AG04450 (cell line): ENCODE data around the gene USP3. TPM values are rescaled to one million over a fixed set of nuclear protein-coding genes. Genes with fewer than 3 reads are reported as not detected.

Experiments
- CTCF ChIA-PET: fragments of 300-600, 350-600 bp; formaldehyde crosslinking; extraction: SDS; loops from one replicate; lab custom pipeline; 2022; ENCODE audit warnings: antibody characterized with exemption, inconsistent platforms; lab: Charles Lee
- POLR2A ChIA-PET: fragments of 350-600 bp; formaldehyde crosslinking; extraction: SDS; loops from one replicate; lab custom pipeline; 2021; ENCODE audit warnings: antibody characterized with exemption, inconsistent platforms; lab: Yijun Ruan, JAX
- DNase-seq: peaks from one replicate; pipeline ENCODE4 v3.0.0-alpha.2; 2011; ENCODE audit warnings: low read depth, low spot score
- H3K27ac ChIP-seq: one replicate; pipeline ENCODE4 v1.5.1; 2012; ENCODE audit warnings: low read depth, low read length, control low read depth
- H3K27me3 ChIP-seq: one replicate; pipeline ENCODE4 v1.6.0; 2012; ENCODE audit warnings: low read length; ENCODE audit not compliant: control insufficient read depth, insufficient read depth
- H3K4me3 ChIP-seq: 2 replicates; pipeline ENCODE4 v1.5.1; 2011; ENCODE audit warnings: mild to moderate bottlenecking, low read depth, low read length, control low read depth
- H3K9me3 ChIP-seq: 2 replicates; pipeline ENCODE4 v1.5.1; 2012; ENCODE audit warnings: low read length; ENCODE audit not compliant: control insufficient read depth, insufficient read depth
- CTCF ChIP-seq: IDR thresholded peaks from 2 replicates; pipeline ENCODE4 v1.5.1; 2011; ENCODE audit warnings: low read depth, low read length, control low read depth, inconsistent platforms
- polyA plus RNA-seq: library from polyadenylated mRNA; depleted of rRNA; stranded (reverse); fragments of >200 nt; gene quantifications from 2 replicates; pipeline ENCODE4 v1.2.3, GENCODE V29; 2011

Gene USP3
- polyA plus RNA-seq, 1 experiment = 30.7 TPM

GRCh38 chr15:63582718-63583426 lies 78.5 kb downstream of the USP3 start:
- TF ChIP-seq CTCF = no peak
- H3K4me3 ChIP-seq = no peak overlapping the region
- no peaks in the 10 kb centered on the region for H3K9me3 ChIP-seq
- DNase-seq = no peak
- H3K27ac ChIP-seq = peak overlapping the region; percentile 41
- POLR2A ChIA-PET = no interaction called here
- CTCF ChIA-PET = no interaction called here
- H3K27me3 ChIP-seq = no peaks in the 10 kb centered on the region

GRCh38 chr15:63586790-63587189 lies 82.4 kb downstream of the USP3 start:
- no peak overlapping the region for H3K27ac ChIP-seq
- H3K4me3 ChIP-seq = no peak overlapping the region
- H3K27me3 ChIP-seq = no peaks in the 10 kb centered on the region
- H3K9me3 ChIP-seq = no peaks in the 10 kb centered on the region
- no peak for DNase-seq
- ChIA-PET CTCF (no interaction called here), POLR2A (no interaction called here)
- TF ChIP-seq CTCF = no peak

GRCh38 chr15:63587527-63587926 lies 83.1 kb downstream of the USP3 start:
- no peaks in the 10 kb centered on the region for H3K9me3 ChIP-seq
- ChIA-PET CTCF (interaction anchor here (0.7 to 1.8 kb wide), 3 partner anchors 9 to 23 kb away, joined by 4 to 5 read pairs (median 4); no protein-coding TSS in a partner anchor), POLR2A (interaction anchor here (1.4 kb wide), 1 partner anchor 10 kb away, joined by 8 read pairs; the partner anchor contains the start of gene FBXL22)
- no peak overlapping the region for H3K4me3 ChIP-seq
- peak; percentile 52 for DNase-seq
- no peak for TF ChIP-seq CTCF
- no peak overlapping the region for H3K27ac ChIP-seq
- H3K27me3 ChIP-seq = no peaks in the 10 kb centered on the region

- Histone ChIP-seq H3K9me3 (no peaks in the 10 kb centered on the region), H3K4me3 (no peak overlapping the region), H3K27me3 (no peaks in the 10 kb centered on the region), H3K27ac (no peak overlapping the region)
- ChIA-PET CTCF (interaction anchor here (1.8 to 2.2 kb wide), 2 partner anchors 12 to 102 kb away, joined by 4 to 7 read pairs; no protein-coding TSS in a partner anchor), POLR2A (no interaction called here)
- no peak for DNase-seq
- no peak for TF ChIP-seq CTCF
Observed at GRCh38 chr15:63588826-63589225, 84.4 kb downstream of the USP3 start.
